Activated CD4-positive, alpha-beta T cell treated with anti-CD3 and anti-CD28 coated beads, Interleukin-2, amount 50 U/mL, for 4 hours (primary cell): ENCODE results near the gene TSPAN3.

Source experiments
- DNase-seq, 2 experiments: peaks; one replicate each; pipeline ENCODE4 v3.0.0-alpha.2; 2020

The TSPAN3 gene

GRCh38 chr15:77002954-77003912 lies 67.7 kb downstream of the TSPAN3 start:
- peak; percentile 64 to 65 for DNase-seq

GRCh38 chr15:77002436-77002835 lies 68.5 kb downstream of the TSPAN3 start:
- no peak for DNase-seq

GRCh38 chr15:77001966-77002365 lies 68.9 kb downstream of the TSPAN3 start:
- no peak for DNase-seq

GRCh38 chr15:77001351-77001750 lies 69.6 kb downstream of the TSPAN3 start:
- DNase-seq = no peak

GRCh38 chr15:76999996-77000395 lies 70.9 kb downstream of the TSPAN3 start:
- DNase-seq = no peak

GRCh38 chr15:76998663-76999285 lies 72.1 kb downstream of the TSPAN3 start:
- no peak for DNase-seq

GRCh38 chr15:76996526-76997401 lies 74.1 kb downstream of the TSPAN3 start:
- DNase-seq = peak; percentile 51 to 53

GRCh38 chr15:76996076-76996525 lies 74.8 kb downstream of the TSPAN3 start:
- no peak for DNase-seq

- DNase-seq = peak; percentile 49 to 57
Observed at GRCh38 chr15:76994971-76995945, 75.7 kb downstream of the TSPAN3 start, which contains the start of gene PSTPIP1. Gene PSTPIP1 (plus strand): TSS chr15:76995126. CDS start chr15:76995574, 448 bp downstream.

GRCh38 chr15:76994496-76994895 lies 76.4 kb downstream of the TSPAN3 start:
- DNase-seq = no peak

GRCh38 chr15:76994001-76994400 lies 76.9 kb downstream of the TSPAN3 start:
- DNase-seq = peak; percentile 53 to 54

GRCh38 chr15:76993114-76993725 lies 77.7 kb downstream of the TSPAN3 start:
- DNase-seq = no peak

GRCh38 chr15:76991741-76992645 lies 78.9 kb downstream of the TSPAN3 start:
- no peak for DNase-seq
